B cell (primary cell): Measurements from ENCODE around the gene SSR1. TPM values are rescaled to one million over a fixed set of nuclear protein-coding genes. Genes with fewer than 3 reads are reported as not detected.

Experiments used
- ATAC-seq: fragments of 200-7000 bp; cut with Tn5 transposase; one replicate; pipeline ENCODE4 v1.10.0; 2021; ENCODE audit warnings: low read depth, mild to moderate bottlenecking, moderate number of reproducible peaks, moderate library complexity
- CTCF ChIA-PET: fragments of 350-600 bp; sonication (Branson Sonifier 250); formaldehyde crosslinking; loops from one replicate; lab custom pipeline; 2021; ENCODE audit warnings: antibody characterized with exemption, inconsistent platforms; lab: Charles Lee
- POLR2A ChIA-PET: fragments of 350-600 bp; sonication (Branson Sonifier 250); formaldehyde crosslinking; loops from one replicate; lab custom pipeline; 2021; ENCODE audit warnings: antibody characterized with exemption; lab: Charles Lee
- DNase-seq: peaks from one replicate; pipeline ENCODE4 v3.0.0; 2013
- H2AFZ ChIP-seq: 2 replicates; pipeline ENCODE4 v1.6.1; 2012; ENCODE audit warnings: mild to moderate bottlenecking, low read depth, low read length; ENCODE audit not compliant: insufficient read depth, poor library complexity, severe bottlenecking
- H3K27ac ChIP-seq, 2 donors: 1 replicate in 1 of 2; 2 replicates in 1 of 2; pipeline ENCODE4 v1.5.1; 2012 to 2013; ENCODE audit warnings: low read length in 2 of 2, mild to moderate bottlenecking in 2 of 2, moderate library complexity in 1 of 2
- H3K27me3 ChIP-seq, 4 experiments: fragments of 200-600 bp in 1 of 4; sonication (generic) in 1 of 4; replicated peaks in 1 of 4; 1 replicate in 2 of 4; 2 replicates in 2 of 4; pipeline versions ENCODE4 v1.6.1 to v1.7.0; 2013 to 2016; ENCODE audit warnings: low read length in 3 of 4, mild to moderate bottlenecking in 2 of 4, mixed read lengths in 1 of 4, moderate library complexity in 1 of 4; ENCODE audit not compliant: insufficient read depth in 4 of 4, control insufficient read depth in 3 of 4; ENCODE audit errors: control extremely low read depth in 1 of 4
- H3K36me3 ChIP-seq, 2 experiments: replicated peaks in 1 of 2; 1 replicate in 1 of 2; 2 replicates in 1 of 2; pipeline versions ENCODE4 v1.6.1 to v1.7.1; 2013; ENCODE audit warnings: low read length in 1 of 2; ENCODE audit not compliant: insufficient read depth in 2 of 2, control insufficient read depth in 1 of 2; ENCODE audit errors: control extremely low read depth in 1 of 2, extremely low read depth in 1 of 2
- H3K4me1 ChIP-seq, 2 donors: fragments of 200-600 bp in 1 of 2; sonication (generic) in 1 of 2; 1 replicate in 1 of 2; 2 replicates in 1 of 2; pipeline versions ENCODE4 v1.5.1 to v1.6.1; 2013 to 2017; ENCODE audit warnings: low read length in 2 of 2; ENCODE audit not compliant: control insufficient read depth in 2 of 2, insufficient read depth in 2 of 2
- H3K4me2 ChIP-seq: replicated peaks from 2 replicates; pipeline ENCODE3; 2012; ENCODE audit warnings: mild to moderate bottlenecking, low read depth, low read length; ENCODE audit not compliant: poor library complexity, severe bottlenecking
- H3K4me3 ChIP-seq, 5 experiments: fragments of 200-600 bp in 1 of 5; sonication (generic) in 1 of 5; 1 replicate in 3 of 5; 2 replicates in 2 of 5; pipeline versions ENCODE4 v1.5.1 to v1.7.0; 2011 to 2016; ENCODE audit warnings: low read length in 4 of 5, mild to moderate bottlenecking in 4 of 5, low read depth in 2 of 5, control low read depth in 1 of 5, moderate library complexity in 1 of 5; ENCODE audit not compliant: insufficient read depth in 1 of 5; ENCODE audit errors: control extremely low read depth in 1 of 5, extremely low read depth in 1 of 5
- H3K79me2 ChIP-seq: fragments of 200-600 bp; sonication (generic); one replicate; pipeline ENCODE4 v1.6.0; 2016; ENCODE audit warnings: low read length; ENCODE audit not compliant: control insufficient read depth, insufficient read depth
- H3K9ac ChIP-seq: fragments of 200-600 bp; sonication (generic); 2 replicates; pipeline ENCODE4 v1.6.1; 2017; ENCODE audit warnings: mild to moderate bottlenecking, low read length, moderate library complexity
- H3K9me3 ChIP-seq, 3 donors: one replicate each; pipeline versions ENCODE4 v1.6.1 to v1.7.1; 2013; ENCODE audit warnings: low read length in 2 of 3; ENCODE audit not compliant: control insufficient read depth in 2 of 3, insufficient read depth in 1 of 3; ENCODE audit errors: control extremely low read depth in 1 of 3
- H4K20me1 ChIP-seq: 2 replicates; pipeline ENCODE4 v1.6.0; 2012; ENCODE audit warnings: mild to moderate bottlenecking, low read length; ENCODE audit not compliant: insufficient read depth, control insufficient read depth, poor library complexity, severe bottlenecking
- H3K27ac Mint-ChIP-seq: one replicate; pipeline ENCODE4 v1.8.0; 2021; ENCODE audit warnings: mixed read lengths
- H3K27me3 Mint-ChIP-seq: one replicate; pipeline ENCODE4 v1.8.0; 2021; ENCODE audit warnings: mixed read lengths
- H3K4me1 Mint-ChIP-seq: one replicate; pipeline ENCODE4 v1.8.0; 2021; ENCODE audit warnings: mixed read lengths
- H3K4me3 Mint-ChIP-seq: one replicate; pipeline ENCODE4 v1.8.0; 2021; ENCODE audit warnings: mixed read lengths
- H3K9me3 Mint-ChIP-seq: one replicate; pipeline ENCODE4 v1.8.0; 2022; ENCODE audit warnings: mixed read lengths; ENCODE audit not compliant: insufficient read depth
- CTCF ChIP-seq: fragments of 200-600 bp; IDR thresholded peaks from one replicate; pipeline ENCODE4 v1.8.0; 2022; ENCODE audit warnings: antibody characterized with exemption, mild to moderate bottlenecking
- EZH2 ChIP-seq: IDR thresholded peaks from 2 replicates; pipeline ENCODE4 v1.6.1; 2012; ENCODE audit warnings: borderline replicate concordance, low read depth, mild to moderate bottlenecking, moderate library complexity, low read length; ENCODE audit not compliant: insufficient read depth, poor library complexity, severe bottlenecking
- WGBS: methylation state at CpG from one replicate; pipeline ENCODE4 v1.1.5; 2013; ENCODE audit warnings: missing lambda C conversion rate; ENCODE audit not compliant: insufficient coverage; 5-methylcytosine and 5-hydroxymethylcytosine counted together
- intact Hi-C: fragments of 100-400 bp; cut with micrococcal nuclease; formaldehyde crosslinking; loops from one replicate; pipeline ENCODE4 v1.10.0; 2022
- polyA plus RNA-seq: library from polyadenylated mRNA; depleted of rRNA; stranded (reverse); fragments of >200 nt; gene quantifications from 2 replicates; pipeline ENCODE4 v1.2.3, GENCODE V29; 2012
- total RNA-seq, 2 donors: library from RNA; stranded (reverse); fragments of 120-200 nt in 1 of 2; gene quantifications; 1 replicate in 1 of 2; 2 replicates in 1 of 2; pipeline versions ENCODE4 v1.2.3 to v1.2.4, GENCODE V29; 2013 to 2022

SSR1 gene
- total and polyA plus RNA-seq, 2 donors (not counting 1 experiment from before 2014, with no cell fraction given), result 15.9 to 81.6 TPM

GRCh38 chr6:7230327-7230691, 82.7 kb downstream of the SSR1 start:
- no peak for ATAC-seq
- Histone ChIP-seq H3K9me3 (no peaks in the 10 kb centered on the region), H3K4me2 (no peak overlapping the region), H2AFZ (no peak overlapping the region), H3K36me3 (peaks cover 3 to 70% of the 10 kb centered on the region in 2 experiments), H3K4me3 (no peak overlapping the region), H3K9ac (no peak overlapping the region), H4K20me1 (peaks cover 9% of the 10 kb centered on the region), H3K4me1 (peaks cover 0 to 8% of the 10 kb centered on the region in 2 donors), H3K27me3 (no peaks in the 10 kb centered on the region), H3K27ac (no peak overlapping the region), H3K79me2 (peaks cover 14% of the 10 kb centered on the region)
- Mint-ChIP-seq H3K27me3 (no peaks in the 10 kb centered on the region), H3K4me3 (no peak overlapping the region), H3K4me1 (peaks cover 15% of the 10 kb centered on the region), H3K27ac (no peak overlapping the region), H3K9me3 (no peaks in the 10 kb centered on the region)
- WGBS, result 99% methylated on average over 39 of the region's 39 CpGs
- ChIA-PET CTCF (no interaction called here), POLR2A (no interaction called here)
- intact Hi-C loops, result loop anchor here (10.0 kb wide), 1 partner anchor 156 kb away; no protein-coding TSS in a partner anchor
- no peak for TF ChIP-seq CTCF
- no peak for TF ChIP-seq EZH2
- no peak for DNase-seq

GRCh38 chr6:7229376-7230326, 83.3 kb downstream of the SSR1 start:
- POLR2A ChIA-PET, result no interaction called here
- no peaks in the 10 kb centered on the region for H3K9me3 Mint-ChIP-seq
- Histone ChIP-seq H3K27me3 (no peaks in the 10 kb centered on the region), H4K20me1 (peaks cover 2% of the 10 kb centered on the region), H3K9me3 (no peaks in the 10 kb centered on the region), H3K79me2 (peaks cover 14% of the 10 kb centered on the region), H3K36me3 (peaks cover 3 to 73% of the 10 kb centered on the region in 2 experiments), H3K27ac (no peak overlapping the region), H3K4me2 (no peak overlapping the region), H3K4me3 (no peak overlapping the region), H2AFZ (no peak overlapping the region), H3K4me1 (peaks cover 0 to 9% of the 10 kb centered on the region in 2 donors), H3K9ac (no peak overlapping the region)
- H3K4me1 Mint-ChIP-seq, result peaks cover 12% of the 10 kb centered on the region
- no peak for DNase-seq
- ATAC-seq, result no peak
- TF ChIP-seq CTCF (no peak), EZH2 (no peak)
- H3K27ac Mint-ChIP-seq, result no peak overlapping the region
- CTCF ChIA-PET, result no interaction called here
- no peaks in the 10 kb centered on the region for H3K27me3 Mint-ChIP-seq
- intact Hi-C loops, result loop anchor here (10.0 kb wide), 1 partner anchor 155 kb away; no protein-coding TSS in a partner anchor
- H3K4me3 Mint-ChIP-seq, result no peak overlapping the region
- WGBS, result 98% methylated on average over 61 of the region's 62 CpGs
